GM18951 (cell line): ENCODE results near the gene MRPL54.

Experiments used
- POLR2A ChIP-seq: IDR thresholded peaks from 4 replicates; pipeline ENCODE4 v1.6.1; 2011; ENCODE audit warnings: mild to moderate bottlenecking; ENCODE audit not compliant: insufficient read length, insufficient read depth; ENCODE audit errors: extremely low read depth
- in situ Hi-C: fragments of 300-500 bp; cut with MboI; formaldehyde crosslinking; loops from one replicate; pipeline ENCODE4 v1.12.0; 2022; ENCODE audit warnings: low sequenced_read_pairs, mixed read lengths, inconsistent platforms; ENCODE audit not compliant: unreplicated experiment

MRPL54 gene

DNA sequence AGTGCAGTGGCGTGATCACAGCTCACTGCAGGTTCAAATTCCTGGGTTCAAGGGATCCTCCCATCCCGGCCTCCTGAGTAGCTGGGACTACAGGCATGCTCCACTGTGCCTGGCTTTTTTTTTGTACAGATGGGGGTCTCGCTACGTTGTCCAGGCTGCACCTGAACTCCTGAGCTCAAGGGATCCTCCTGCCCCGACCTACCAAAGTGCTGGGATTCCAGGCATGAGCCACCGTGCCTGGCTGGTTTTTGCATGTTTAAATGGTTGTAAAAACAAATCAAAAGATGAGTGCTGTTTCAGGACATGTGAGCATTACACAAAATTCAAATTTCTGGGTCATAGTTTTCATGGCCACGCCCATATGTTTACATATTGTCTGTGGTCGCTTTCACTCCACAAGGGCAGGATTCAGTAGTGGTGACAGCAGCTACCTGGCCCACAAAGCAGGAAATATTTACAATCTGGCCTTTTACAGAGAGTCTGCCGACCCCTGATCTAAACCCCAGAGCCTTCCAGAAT is 18.4 kb downstream of the MRPL54 start:
- in situ Hi-C loops, result no loop called here
- TF ChIP-seq POLR2A, result no peak

DNA sequence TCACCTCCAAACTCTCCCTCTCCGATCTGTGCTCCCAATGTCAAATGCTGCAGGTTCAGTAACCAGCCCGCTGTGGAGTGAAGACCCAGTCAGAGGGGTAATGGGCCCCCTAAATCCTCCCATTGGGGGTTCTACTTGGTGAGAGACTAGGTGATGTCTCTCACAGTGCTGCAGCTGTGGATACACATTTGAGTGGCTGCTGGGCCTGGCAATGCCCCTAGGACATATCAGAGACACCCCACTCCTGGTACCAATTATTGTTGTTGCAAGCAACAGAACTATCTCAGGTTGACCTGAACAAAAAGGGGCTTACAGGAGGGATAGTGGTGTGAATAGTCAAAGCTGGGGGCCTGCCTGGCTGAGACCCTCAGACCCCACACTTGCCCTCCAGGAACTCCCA is 19.1 kb downstream of the MRPL54 start:
- in situ Hi-C loops, result no loop called here
- TF ChIP-seq POLR2A, result no peak

DNA sequence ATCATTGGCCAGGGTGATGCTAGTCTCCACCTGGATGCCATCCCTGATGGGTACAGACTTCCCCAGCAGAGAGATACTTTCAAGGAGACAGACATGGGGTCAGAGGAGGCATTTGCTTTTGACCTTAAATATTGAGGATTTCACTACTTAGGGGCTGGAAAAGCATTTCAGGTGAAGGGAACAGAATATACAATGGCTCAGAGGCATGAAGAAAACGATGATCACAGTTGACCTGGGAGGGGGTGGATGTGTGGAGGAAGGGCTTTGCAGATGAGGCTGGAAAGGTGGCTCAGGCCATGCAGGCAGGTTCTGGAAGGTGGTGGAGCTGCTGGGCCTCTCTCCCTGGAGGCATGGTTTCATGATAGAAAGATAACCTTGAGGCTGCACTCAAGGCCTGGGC is 19.8 kb downstream of the MRPL54 start:
- no peak for TF ChIP-seq POLR2A
- in situ Hi-C loops, result no loop called here

DNA sequence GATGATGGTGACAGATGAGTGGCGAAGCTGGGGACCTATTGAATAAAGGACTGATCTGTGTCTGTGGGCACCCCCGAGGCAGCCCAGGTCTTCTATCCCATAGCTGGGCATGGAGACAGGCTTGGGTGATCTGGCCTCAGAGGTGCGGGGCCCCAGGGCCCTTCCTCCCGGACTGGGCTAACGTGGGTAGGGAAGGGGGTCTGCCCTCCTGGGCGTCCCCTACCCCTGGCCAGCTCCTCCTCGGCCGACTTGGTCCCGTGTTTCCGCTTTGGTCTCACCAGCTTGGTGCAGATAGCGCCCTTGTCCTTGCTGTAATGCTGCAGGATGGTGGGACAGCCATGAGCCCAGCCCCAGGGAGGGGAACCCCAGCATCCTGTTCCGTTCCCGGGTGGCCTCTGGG is 20.4 kb downstream of the MRPL54 start:
- TF ChIP-seq POLR2A, result no peak
- in situ Hi-C loops, result no loop called here

DNA sequence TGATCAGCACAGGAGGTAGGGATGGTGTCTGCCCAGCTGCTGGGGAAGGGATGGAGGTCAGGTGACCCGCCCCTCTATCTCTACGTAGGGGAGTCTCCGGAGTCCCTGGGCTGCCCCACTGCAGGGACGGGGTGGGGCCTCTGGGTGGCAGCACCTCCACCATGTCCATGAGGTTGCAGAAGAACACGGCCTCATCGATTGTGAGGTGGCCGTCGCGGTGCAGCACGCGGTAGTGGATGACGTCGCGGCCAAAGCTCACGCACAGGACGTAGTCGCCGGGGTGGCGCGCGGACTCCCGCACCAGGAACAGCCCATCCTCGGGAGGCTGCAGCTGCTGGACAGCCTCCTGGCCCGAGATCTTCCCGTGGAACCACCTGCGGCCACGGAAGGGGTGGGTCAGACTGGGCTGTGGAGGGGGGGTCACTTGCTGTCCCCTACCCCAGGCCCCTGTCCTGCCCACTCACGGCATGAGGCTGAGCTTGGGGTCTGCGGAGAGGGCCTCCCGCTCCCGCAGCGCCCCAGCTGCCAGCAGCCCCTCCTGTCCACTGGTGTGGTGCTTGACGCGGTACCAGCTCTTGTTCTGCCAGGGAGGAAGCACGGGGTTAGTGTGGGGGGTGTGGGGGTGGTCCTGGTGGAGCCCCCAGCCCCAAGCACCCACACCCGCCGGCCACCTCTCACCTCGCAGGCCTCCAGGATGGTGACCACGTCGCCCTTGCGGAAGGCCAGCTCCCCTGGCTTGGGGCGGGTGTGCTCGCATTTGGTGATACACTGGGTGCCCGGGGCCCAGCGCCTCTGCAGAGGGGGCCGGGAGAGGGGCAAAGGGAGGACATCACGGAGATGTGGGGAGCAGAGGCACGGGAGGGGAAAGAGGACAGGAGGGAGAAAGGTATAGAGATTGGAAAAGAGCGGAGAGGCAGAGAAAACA is 21.4 kb downstream of the MRPL54 start:
- in situ Hi-C loops, result no loop called here
- no peak for TF ChIP-seq POLR2A

DNA sequence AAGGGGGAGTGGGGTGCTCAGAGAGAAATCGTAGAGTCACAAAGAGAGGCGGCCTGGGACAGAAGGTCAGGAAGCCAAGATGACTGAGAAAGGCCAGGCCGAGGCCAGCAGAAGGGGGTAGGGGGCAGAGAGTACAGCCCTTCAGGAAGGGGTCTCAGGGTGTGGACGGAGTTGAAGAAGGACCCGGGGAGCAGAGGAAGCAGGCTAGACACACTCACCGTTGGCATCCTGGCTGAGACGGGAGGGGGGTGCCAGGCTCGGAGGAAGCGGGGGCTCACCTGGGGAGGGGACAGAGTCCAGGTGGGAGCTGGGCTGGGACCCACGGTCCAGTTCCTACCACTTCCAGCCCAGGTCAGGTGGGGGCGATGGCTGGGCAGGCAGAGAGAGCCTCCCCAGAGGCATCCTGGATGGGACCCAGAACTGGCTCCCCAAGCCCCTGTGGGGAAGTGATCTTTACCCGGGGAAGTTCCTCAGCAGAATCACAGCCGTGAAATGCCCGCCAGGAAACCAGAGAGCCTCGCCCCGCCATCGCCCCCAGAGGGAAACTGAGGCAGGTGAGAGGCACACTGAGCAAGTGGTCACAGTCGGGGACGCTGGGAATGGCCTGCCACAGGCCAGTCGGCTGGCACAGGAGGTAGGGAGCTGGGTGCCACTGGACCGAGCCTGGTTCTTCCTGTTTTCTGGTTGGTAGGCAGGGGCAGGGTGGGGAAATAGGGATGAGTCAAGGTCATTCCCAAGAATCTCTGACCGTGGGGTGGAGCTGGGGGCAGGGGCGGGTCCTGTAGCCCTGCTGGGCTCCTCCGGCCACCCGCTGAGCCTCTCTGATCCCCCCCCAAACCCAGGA is 22.3 kb downstream of the MRPL54 start:
- in situ Hi-C loops, result no loop called here
- no peak for TF ChIP-seq POLR2A

DNA sequence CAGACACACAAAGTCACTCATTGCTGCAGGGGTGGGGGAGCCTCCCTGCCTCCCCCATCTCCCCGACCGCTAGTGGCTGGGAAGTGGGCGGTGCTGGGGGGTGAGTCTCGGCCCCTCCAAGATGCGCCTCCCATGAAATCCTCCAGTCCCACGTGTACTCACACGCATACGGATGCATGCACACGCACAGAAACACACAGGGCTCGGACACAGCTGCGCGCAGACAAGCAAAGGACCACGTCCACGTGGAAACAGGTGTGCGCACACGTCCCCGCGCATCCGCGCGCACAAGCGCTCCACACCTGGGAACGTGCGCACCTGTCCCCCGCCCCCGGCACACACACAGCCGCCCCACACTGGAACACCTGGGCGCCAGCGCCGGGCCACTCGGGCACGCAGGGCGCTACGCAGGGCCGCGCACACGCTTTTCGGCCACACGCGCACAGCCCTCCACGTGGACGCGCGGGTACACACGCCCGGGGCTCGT is 23.0 kb downstream of the MRPL54 start:
- TF ChIP-seq POLR2A, result no peak
- in situ Hi-C loops, result no loop called here

DNA sequence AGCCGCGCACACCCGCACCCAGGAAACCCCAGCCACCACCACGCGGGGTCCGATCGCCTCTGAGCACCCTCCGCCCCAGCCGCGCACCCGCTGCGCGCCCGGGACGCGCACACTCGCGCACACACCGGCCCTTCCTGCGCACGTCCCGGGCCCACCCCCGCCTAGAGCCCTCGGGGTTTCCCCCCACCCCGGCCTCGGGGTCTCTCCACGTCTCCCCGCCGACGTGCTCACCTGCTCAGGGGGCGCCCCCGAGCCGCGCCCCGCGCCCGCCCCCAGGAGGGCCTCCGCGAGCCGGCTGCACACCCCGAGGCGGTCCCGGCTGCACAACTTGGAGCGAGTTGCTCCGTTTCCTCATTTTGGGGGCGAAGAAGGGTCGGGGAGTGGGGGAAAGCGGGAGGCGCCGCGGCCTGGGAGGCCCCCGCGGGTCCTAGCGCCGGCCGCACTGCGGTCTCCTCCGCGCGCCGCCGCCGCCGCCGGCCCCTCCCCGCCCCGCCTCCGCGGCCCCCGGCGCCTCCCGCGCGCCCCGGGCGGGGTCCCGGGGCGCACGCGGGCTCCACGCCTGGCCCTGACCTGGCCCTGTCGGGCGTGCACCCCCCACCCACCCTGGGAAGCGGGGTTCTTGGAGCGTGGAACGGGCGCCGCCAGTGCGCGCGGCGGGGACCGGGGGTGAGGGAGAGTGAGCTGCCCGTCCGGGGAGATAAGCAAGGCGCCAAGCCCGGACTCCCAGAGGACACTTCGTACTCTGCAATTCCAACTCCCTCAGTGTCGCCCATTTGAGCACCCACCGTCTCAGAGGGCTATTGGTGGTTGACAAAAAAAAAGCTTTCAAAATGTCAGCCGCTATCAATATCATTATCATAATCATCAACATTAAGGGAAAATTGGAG is 23.7 kb downstream of the MRPL54 start, which contains the start of gene MATK:
MATK (minus strand) TSS at position 444 of the 887 bp plus-strand sequence. CDS start 1,246 bp downstream, outside the sequence.
- in situ Hi-C loops, result no loop called here
- TF ChIP-seq POLR2A, result no peak

DNA sequence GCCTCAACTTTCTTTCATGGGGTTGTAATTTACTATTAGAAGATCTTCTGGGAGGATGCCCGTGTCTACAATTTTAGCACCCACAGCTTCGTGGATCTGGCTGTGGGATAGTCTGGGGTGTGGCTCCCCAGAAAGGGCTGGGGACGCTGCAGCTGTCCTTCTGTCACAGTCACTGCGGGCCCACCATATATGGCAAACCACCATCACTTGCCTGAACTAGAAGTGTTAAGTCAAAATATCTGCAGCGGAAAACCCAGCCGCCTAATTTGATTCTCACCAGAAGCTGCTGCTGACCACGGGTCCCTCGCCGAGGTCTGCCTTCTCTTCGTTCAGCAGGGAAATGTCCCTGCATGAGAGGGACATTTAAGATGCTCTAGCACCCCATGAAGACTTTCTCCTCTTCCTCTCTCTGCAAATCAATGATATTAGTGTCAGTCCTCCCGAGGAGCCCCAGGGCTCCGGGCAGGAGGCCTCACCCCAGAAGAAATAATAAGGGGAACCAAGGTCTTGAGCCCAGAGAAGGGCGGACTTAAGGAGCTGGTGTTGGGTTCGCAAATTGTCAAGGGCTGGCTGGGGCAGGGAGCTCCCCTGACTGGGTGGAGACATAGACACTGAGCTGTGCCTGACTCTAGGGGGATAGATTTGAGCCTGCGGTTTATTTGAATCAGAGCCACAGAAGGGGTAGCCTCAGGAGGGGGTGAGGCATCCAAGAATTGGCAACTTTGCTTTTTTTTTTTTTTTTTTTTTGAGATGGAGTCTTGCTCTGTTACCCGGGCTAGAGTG is 26.7 kb downstream of the MRPL54 start:
- in situ Hi-C loops, result no loop called here
- TF ChIP-seq POLR2A, result no peak

DNA sequence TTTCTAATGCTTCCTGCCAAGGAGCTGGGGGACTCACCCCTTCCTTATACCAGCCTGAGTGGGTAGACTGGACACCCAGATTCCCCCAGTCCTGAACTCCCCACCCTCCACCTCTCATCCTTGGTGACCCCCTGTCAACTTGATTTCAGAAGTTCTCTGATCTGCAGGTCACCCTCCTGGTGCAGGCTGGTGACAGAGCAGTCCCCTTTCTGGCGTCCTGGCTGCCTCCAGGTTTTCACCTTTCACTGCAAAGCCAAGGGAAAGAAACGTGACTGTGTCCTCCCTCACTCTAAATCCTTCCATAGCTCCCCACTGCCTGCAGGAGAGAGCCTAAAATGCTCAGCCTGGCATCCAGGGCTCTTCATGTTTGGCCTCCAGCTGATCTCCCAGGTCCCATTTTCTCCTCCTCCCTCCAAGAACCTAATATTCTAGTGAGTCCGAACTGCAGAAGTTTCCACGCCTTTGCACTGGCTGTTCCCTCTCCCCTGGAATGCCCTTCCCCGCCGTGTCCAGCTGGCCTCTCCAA is 27.8 kb downstream of the MRPL54 start:
- TF ChIP-seq POLR2A, result no peak
- in situ Hi-C loops, result no loop called here

DNA sequence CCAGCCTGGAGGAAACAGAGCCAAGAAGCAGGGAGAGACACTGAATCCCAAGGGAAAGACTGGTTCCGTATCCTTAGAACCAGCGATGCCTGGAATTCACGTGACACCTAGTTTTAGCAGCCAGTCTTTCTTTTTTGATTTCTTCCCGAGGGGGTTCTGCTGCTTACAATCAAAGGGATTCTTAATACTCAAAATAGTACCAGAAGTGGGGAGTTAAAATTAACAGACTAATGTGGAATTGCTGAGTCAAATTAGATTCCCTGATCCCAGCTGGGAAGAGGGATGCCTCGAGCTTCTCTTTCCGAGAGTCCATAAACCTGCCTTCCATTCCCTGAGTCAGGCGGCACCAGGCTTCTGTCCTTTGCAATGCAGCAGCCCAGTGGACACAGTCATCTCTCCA is 28.5 kb downstream of the MRPL54 start:
- in situ Hi-C loops, result no loop called here

DNA sequence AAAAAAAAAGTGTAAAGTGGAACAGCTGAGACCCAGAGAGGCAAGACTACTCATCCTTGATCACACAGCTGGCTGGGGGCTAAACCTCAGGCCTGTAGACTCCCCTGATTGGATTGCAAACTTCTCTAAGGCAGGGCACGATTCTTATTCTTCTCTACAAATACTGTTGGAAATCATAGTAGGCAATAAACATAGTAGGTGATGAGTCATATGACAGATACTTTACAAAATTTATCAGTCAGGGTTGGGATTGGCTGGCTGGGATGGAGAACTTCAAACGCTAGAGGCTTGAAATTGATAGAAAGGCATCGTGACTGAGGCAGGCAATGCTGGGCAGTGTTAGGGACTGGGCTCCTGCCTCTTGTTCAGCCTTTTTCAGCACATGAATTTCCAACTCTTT is 29.6 kb downstream of the MRPL54 start:
- TF ChIP-seq POLR2A, result no peak
- in situ Hi-C loops, result no loop called here

More for the DNA sequence above, 28.5 kb downstream of the MRPL54 start:
- no peak for TF ChIP-seq POLR2A

DNA sequence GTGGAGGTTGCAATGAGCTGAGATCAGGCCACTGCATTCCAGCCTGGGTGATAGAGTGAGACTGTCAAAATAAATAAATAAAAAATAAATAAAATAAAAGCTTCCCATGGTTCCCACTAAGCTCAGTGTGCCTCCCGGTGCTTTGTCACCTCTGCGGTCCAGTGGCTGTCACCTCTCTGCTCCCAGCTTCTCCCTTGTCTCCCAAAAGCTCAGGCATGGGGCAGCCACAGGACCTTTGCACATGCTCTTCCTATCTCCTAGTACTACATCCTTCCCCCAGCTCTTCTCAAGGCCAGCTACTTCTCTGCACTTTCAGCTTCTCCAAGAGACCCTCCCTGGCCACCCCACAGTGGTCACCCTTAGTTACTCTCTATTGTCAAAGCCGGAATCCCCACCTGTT is 31.3 kb downstream of the MRPL54 start:
- in situ Hi-C loops, result no loop called here

More for the DNA sequence above, 31.3 kb downstream of the MRPL54 start:
- TF ChIP-seq POLR2A, result no peak
